Measurements from ENCODE around the gene APMAP.

Gene APMAP

DNA sequence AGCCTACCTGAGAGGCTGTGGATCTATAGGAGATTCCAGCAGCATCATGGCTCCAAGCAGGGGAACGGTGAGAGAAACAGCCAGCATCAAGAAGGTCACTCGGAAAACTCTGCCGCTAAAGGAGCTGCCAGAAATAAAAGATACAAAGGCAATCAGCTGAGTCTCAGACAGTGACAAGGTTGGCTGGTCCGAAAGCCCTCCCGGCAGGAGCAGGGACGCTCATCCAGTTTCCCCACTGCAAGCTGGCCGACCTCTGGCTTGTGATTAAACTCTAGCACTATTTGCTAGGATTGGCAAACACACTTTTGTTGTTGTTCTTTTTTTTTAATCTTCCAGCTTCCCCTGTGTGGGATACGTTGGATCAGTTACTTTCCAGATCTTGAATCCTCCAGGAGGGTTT, 8.7 kb downstream of the APMAP start:
- TF ChIP-seq POLR2A (IDR thresholded peaks at IDR 0.05; ENCODE audit: low read depth, low read length), result no peak
- no peak for DNase-seq (ENCODE audit: insufficient read length, low spot score)
- no peak for FAIRE-seq

DNA sequence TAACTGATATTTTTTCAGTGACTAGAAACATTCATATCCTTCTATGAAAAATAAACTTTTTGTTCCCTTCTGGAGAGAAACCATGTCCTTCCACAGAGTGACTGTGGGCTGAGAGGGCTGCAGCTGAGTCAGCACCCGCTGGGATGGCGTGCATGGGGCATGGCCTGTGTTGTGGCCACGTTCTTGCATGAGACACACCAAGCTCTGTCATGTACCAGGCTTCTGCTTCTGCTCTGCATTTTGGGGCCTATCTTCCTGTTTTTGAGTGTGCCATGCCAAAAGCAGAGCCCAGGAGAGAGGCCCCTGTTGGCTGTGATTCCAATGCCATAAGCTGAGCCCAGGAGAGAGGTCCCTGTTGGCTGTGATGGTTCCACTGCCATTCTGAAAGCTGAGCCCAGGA, 10.8 kb downstream of the APMAP start:
- DNase-seq (ENCODE audit: insufficient read length, low spot score), result no peak
- FAIRE-seq, result no peak

DNA sequence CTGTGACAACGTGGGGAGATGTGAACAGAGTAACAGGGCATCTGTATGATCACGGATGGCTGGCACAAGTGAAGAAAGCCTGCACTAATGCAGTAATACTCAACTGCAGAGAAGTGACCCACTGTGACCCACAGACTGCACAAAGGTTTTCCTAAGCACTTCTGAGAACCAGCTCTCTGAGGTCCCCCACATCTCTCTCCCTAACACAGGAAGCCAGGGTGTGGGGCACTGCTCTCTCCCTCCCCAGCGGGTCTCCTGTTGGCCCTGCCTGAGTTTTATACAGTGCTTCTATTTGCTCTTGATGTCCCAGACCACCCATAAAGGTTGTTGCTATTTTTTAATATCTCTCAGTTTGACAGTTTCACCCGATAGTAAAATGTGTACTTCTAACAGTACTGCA, 11.3 kb downstream of the APMAP start:
- FAIRE-seq, result no peak
- TF ChIP-seq POLR2A (IDR thresholded peaks at IDR 0.05; ENCODE audit: low read depth, low read length), result no peak

More for the DNA sequence above, 10.8 kb downstream of the APMAP start:
- no peak for TF ChIP-seq POLR2A (IDR thresholded peaks at IDR 0.05; ENCODE audit: low read depth, low read length)

DNA sequence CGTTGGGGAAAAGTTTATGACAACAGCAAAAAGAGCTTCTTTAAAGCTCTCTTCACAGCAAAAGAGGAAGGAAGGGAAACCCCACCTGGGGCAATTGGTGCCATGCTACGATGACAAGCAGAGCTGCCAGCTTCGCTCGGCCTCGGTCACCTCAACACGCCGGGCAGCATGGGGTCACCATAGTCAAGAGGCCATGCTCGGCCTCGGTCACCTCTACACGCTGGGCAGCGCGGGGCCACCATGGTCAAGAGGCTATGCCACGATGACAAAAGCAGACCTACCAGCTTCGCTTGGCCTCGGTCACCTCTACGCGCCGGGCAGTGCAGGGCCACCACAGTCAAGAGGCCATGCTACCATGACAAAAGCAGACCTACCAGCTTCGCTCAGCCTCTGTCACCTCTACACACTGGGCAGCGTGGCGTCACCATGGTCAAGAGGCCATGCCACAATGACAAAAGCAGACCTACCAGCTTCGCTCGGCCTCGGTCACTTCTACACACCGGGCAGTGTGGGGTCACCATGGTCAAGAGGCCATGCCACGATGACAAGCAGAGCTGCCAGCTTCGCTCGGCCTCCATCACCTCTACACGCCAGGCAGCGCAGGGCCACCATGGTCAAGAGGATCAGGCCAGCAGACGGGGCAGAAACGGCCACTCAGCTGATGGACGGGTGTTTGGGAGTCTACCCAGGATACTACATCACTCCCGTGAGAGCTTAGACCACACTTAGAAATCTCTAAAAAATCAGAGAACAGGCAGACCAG, 12.1 kb downstream of the APMAP start:
- no peak for DNase-seq (ENCODE audit: insufficient read length, low spot score)
- no peak for FAIRE-seq
- TF ChIP-seq POLR2A (IDR thresholded peaks at IDR 0.05; ENCODE audit: low read depth, low read length), result no peak

More for the DNA sequence above, 11.3 kb downstream of the APMAP start:
- no peak for DNase-seq (ENCODE audit: insufficient read length, low spot score)

DNA sequence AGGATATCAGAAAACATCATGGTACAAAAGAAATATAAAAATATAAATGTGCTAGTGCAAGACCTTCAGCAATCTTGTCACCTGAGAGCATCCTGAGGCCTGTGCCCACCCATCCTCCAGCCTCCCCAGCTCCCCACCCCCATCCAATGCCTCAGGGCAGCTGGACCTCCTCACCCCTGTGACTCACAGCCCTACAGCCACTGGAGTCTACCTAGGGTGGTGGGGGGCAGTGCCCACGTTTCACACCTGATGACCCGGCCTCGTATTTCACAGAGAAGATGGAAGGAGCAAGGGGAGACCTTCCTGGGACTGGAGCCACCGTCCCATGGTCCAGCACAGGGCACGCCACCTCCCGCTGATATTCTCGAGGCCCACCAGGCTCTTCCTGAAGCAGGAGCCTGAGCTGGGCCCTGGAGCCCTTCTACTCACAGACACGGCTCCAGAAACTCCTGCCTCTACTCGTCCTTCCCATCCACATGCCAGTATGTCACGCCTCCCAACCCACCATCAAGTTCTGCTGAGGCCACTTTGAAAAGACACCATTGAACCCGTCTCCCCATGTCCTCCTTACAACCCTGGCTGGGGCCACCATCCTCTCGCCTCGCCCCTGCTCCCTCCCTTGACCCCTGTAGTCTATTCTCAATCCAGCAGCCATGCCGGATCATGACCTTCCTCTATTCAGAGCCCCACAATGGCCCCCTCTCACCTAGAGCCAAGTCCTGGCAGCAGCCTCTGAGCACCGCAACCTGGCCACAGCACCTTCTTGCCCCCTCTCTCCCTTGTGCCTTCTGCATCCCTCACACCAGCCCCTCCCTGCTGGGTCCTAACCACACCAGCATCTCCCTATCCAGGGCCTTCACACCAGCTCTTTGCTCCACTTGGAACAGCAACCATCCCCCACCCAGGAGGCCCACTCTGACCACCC, 13.3 kb downstream of the APMAP start:
- DNase-seq (ENCODE audit: insufficient read length, low spot score) (no peak), FAIRE-seq (no peak)
- TF ChIP-seq POLR2A (IDR thresholded peaks at IDR 0.05; ENCODE audit: low read depth, low read length), result no peak

DNA sequence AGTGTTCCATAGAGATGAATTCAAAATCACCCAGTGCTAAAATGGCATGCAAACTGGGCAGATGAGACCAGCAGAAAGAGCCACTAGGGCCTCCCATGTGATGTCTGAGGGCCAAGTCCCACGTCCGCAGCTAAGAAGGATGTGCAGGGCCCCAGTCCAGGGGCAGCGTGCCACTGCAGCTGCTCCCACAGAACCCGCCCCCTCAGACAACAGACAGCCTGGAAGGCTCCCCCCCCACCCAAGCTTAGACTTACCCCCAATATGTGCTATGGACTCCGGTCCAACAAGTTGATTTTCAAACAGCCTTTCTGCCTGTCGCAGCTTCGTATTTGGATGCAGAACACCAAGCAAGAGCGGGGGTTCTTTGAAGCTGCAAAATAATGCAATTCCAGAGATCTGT, 14.0 kb downstream of the APMAP start:
- FAIRE-seq, result no peak
- DNase-seq (ENCODE audit: insufficient read length, low spot score), result no peak
- no peak for TF ChIP-seq POLR2A (IDR thresholded peaks at IDR 0.05; ENCODE audit: low read depth, low read length)

DNA sequence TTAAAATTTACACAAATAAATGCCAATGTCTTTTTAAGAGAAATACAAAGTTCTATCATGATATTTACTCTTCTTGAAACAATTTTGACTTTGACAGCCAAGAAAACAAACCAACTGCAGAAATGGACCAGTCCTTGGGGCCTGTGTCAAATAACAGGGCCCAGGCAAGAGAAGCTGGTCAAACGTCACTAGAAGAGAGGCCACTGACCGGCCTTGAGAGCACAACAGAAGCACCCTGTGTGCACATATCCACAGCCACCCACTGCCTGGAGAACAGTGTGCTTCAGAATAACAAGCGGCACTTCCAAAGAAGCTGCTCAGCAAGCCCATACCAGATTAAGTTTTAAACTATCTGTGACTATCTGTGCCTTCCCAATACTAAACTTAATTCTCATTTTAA, 14.8 kb downstream of the APMAP start:
- FAIRE-seq (no peak), DNase-seq (ENCODE audit: insufficient read length, low spot score) (no peak)
- no peak for TF ChIP-seq POLR2A (IDR thresholded peaks at IDR 0.05; ENCODE audit: low read depth, low read length)

DNA sequence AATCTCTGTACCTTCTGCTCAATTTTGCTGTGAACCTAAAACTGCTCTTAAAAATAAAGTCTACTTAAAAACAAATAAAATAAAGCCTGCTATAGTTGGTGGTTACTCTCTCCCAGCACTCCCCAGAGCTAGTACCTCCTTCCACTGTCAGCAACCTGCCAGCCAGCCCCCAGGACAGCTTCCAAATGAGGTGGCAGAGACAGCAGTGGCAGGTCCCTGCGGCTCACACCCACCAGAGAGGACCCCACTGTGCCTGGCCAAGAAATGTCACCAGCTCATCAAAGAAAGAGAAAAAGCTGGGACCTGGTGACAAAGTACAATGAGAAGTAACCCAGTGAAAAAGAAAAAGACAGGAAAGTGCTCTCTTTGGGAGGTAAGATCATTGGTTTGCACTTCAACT, 15.2 kb downstream of the APMAP start:
- FAIRE-seq (no peak), DNase-seq (ENCODE audit: insufficient read length, low spot score) (no peak)
- no peak for TF ChIP-seq POLR2A (IDR thresholded peaks at IDR 0.05; ENCODE audit: low read depth, low read length)

DNA sequence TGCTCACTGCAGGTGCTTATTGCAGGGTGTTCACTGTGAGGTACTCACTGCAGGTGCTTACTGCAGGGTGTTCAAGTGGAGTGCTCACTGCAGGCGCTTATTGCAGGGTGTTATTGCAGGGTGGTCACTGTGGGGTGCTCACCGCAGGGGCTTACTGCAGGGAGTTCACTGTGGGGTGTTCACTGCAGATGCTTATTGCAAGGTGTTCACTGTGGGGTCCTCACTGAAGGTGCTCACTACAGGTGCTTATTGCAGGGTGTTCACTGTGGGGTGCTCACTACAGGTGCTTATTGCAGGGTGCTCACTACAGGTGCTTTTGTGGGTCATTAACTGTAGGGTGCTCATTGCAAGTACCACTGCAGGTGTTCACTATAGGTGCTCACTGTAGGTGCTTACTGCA, 20.2 kb downstream of the APMAP start:
- TF ChIP-seq POLR2A (IDR thresholded peaks at IDR 0.05; ENCODE audit: low read depth, low read length), result no peak
- FAIRE-seq (no peak), DNase-seq (ENCODE audit: insufficient read length, low spot score) (no peak)

DNA sequence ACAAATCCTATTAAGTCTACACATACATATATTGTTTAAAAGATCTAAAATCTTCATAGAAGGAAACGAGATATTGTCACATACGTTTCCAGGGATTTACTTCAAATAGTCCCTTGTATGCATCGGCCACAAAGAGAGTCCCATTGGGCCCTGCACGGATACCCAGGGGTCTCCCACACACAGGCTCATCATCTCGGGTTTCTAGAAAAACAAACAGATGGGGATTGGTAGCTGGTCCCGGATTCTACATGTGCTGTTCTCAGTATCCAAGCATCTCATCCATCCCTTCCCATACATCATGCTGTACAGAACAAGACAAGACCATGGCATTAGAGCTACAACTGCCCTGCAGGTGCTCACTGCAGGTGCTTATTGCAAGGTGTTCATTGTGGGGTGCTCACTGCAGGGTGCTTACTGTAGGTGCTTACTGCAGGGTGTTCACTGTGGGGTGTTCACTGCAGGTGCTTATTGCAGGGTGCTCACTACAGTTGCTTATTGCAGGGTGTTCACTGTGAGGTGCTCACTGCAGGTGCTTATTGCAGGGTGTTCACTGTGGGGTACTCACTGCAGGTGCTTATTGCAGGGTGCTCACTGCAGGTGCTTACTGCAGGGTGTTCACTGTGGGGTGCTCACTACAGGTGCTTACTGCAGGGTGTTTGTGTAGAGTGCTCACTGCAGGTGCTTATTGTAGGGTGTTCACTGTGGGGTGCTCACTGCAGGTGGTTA, 21.0 kb downstream of the APMAP start:
- no peak for DNase-seq (ENCODE audit: insufficient read length, low spot score)
- FAIRE-seq, result no peak
- TF ChIP-seq POLR2A (IDR thresholded peaks at IDR 0.05; ENCODE audit: low read depth, low read length), result no peak

DNA sequence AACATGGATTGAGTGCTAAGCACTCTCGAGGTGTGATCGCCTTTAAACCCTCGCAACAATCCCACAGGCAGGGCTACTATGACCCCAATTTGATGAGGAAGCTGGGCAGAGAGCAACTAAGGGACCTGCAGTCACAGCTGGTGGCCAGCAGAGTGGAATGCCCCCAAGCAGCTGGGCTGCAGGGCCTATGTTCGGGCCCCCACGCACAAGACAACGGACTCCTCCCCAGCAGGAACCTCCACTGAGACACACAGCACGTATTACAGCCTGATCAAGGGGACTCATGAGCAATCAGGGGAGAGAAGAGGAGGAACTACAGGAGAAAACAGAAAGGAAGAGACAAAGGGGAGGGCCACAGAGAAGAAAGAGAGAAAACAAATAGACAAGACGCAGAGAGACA, 21.8 kb downstream of the APMAP start:
- FAIRE-seq (no peak), DNase-seq (ENCODE audit: insufficient read length, low spot score) (no peak)
- TF ChIP-seq POLR2A (IDR thresholded peaks at IDR 0.05; ENCODE audit: low read depth, low read length), result no peak

DNA sequence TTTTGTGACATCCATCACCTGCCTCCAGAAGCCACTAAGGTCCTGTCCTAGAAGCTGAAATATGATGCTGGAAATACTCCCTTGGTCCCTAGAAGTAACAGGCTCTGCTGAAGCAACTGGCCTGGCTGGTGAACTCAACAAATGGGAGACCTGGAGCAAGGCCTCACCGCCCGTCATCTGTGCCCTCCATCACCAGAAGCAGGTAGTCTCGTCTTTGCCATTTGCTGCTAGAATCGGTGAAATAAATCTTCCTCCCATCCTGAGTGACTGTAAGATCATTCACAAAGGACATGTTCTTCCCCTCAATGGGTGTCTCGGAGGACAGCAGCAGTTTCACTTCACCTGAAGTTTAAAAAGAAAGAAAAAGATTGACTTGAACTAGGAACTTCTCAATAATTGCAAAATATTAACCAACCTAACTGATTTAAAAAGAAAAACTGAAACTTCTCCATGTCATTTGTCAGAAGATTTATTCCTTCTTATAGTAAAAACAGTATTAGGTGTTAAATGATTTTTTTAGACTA, 22.5 kb downstream of the APMAP start:
- no peak for FAIRE-seq

DNA sequence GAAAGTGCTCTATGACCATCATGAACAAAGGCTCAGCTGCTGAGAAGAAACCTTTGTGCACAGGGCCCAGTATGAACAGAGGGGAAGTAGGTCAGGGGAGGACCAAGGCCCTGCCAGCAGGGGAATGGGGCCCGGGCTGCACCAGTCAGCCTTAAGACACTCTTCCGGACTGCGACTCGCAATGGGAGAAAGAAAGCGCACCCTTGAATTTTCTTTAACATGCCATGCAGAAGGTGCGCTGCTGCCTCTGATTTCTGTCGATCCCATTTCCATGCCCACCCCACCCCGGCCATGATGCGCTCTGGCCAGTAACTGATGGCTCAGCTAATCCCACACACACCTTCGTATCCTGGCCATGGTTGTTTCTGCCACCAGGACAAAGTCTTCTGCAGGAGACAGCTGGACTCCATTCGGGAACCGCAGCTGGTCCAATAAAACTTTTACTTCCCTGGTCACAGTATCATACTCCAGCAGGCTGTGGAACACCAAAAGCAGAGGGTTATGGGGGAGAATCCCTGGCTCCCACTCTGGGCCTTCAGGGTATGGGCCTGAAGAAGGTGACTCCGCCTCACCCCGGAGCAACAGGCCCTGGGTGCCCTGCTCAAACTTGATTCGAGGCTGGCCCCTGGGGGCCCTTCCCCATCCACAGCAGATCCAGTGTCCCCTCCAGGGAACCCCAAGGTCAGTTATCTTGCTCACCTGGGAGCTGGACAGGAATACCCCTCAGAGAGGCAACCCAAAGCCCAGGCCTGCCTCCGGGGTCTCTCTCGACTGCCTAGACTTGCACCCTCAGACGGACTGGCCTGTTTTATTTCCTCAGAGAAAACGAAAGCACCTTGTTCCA, 23.1 kb downstream of the APMAP start:
- no peak for TF ChIP-seq POLR2A (IDR thresholded peaks at IDR 0.05; ENCODE audit: low read depth, low read length)
- no peak for DNase-seq (ENCODE audit: insufficient read length, low spot score)
- no peak for FAIRE-seq

More for the DNA sequence above, 22.5 kb downstream of the APMAP start:
- DNase-seq (ENCODE audit: insufficient read length, low spot score), result no peak
- TF ChIP-seq POLR2A (IDR thresholded peaks at IDR 0.05; ENCODE audit: low read depth, low read length), result no peak

Measured in H54 (cell line).